K562 (cell line): ENCODE data around the gene PRDM2. TPM values are rescaled to one million over a fixed set of nuclear protein-coding genes. Genes with fewer than 3 reads are reported as not detected.
A peak's percentile ranks its signal among the peaks of the same experiment; 100 is the strongest.

Experiments
- ATF6 ChIP-seq: sonication (generic); formaldehyde crosslinking; IDR thresholded peaks from 2 replicates; pipeline ENCODE4 v1.4.0; 2020; ENCODE audit warnings: mild to moderate bottlenecking, missing genetic modification reagents
- ATF7 ChIP-seq: fragments of 450-650 bp; IDR thresholded peaks from 2 replicates; pipeline ENCODE4 v1.7.1; 2014; ENCODE audit warnings: mild to moderate bottlenecking, moderate library complexity
- BHLHE40 ChIP-seq: IDR thresholded peaks from 2 replicates; pipeline ENCODE4 v1.6.1; 2011; ENCODE audit warnings: low read length, improper control_type of control experiment
- CHD4 ChIP-seq: fragments of 200-600 bp; sonication (generic); IDR thresholded peaks from 3 replicates; pipeline ENCODE4 v1.6.1; 2012; ENCODE audit warnings: low read depth, mild to moderate bottlenecking, mixed read lengths, low read length, inconsistent platforms; ENCODE audit not compliant: insufficient read depth, insufficient replicate concordance, poor library complexity, severe bottlenecking
- CXXC5 ChIP-seq: fragments of 250-450 bp; sonication (Bioruptor Pico); IDR thresholded peaks from 2 replicates; pipeline ENCODE4 v1.8.0; 2022; ENCODE audit warnings: inconsistent platforms, mild to moderate bottlenecking, moderate library complexity
- E2F3 ChIP-seq: fragments of 250-450 bp; sonication (Bioruptor Pico); IDR thresholded peaks from 2 replicates; pipeline ENCODE4 v1.4.0; 2020; ENCODE audit warnings: mild to moderate bottlenecking
- GABPB2 ChIP-seq: fragments of 250-450 bp; sonication (Bioruptor Pico); conservative IDR thresholded peaks from 2 replicates; pipeline ENCODE4 v1.5.1; 2021; ENCODE audit warnings: mild to moderate bottlenecking
- GTF2F1 ChIP-seq: IDR thresholded peaks from 2 replicates; pipeline ENCODE4 v1.6.1; 2011; ENCODE audit warnings: low read depth, low read length, improper control_type of control experiment
- L3MBTL2 ChIP-seq: fragments of 450-650 bp; IDR thresholded peaks from 2 replicates; pipeline ENCODE4 v1.6.1; 2016; ENCODE audit warnings: mild to moderate bottlenecking, moderate library complexity
- MIER1 ChIP-seq: fragments of 450-650 bp; IDR thresholded peaks from 2 replicates; pipeline ENCODE4 v1.6.1; 2016; ENCODE audit warnings: antibody characterized with exemption, mild to moderate bottlenecking, low read depth
- MYC ChIP-seq, 2 experiments: fragments of 250-450 bp in 1 of 2; sonication (Bioruptor Pico) in 1 of 2; IDR thresholded peaks; 2 replicates each; pipeline versions ENCODE4 v1.5.1 to v1.6.1; 2012 to 2021; ENCODE audit warnings: low read depth in 2 of 2, borderline replicate concordance in 1 of 2, improper control_type of control experiment in 1 of 2, low read length in 1 of 2, mild to moderate bottlenecking in 1 of 2, moderate library complexity in 1 of 2
- NFRKB ChIP-seq: fragments of 450-650 bp; IDR thresholded peaks from 2 replicates; pipeline ENCODE4 v1.6.1; 2016; ENCODE audit warnings: low read depth
- POLR2AphosphoS2 ChIP-seq: IDR thresholded peaks from 2 replicates; pipeline ENCODE4 v1.6.1; 2012; ENCODE audit warnings: low read length, improper control_type of control experiment
- RBFOX2 ChIP-seq: fragments of 200-400 bp; formaldehyde crosslinking; IDR thresholded peaks from 2 replicates; pipeline ENCODE4 v1.6.1; 2017; ENCODE audit warnings: low read depth, mild to moderate bottlenecking, low read length, moderate library complexity
- SAFB ChIP-seq: fragments of 200-400 bp; formaldehyde crosslinking; IDR thresholded peaks from 2 replicates; pipeline ENCODE4 v1.6.1; 2017; ENCODE audit warnings: low read depth, low read length, borderline replicate concordance
- SAP30 ChIP-seq: fragments of 200-600 bp; sonication (generic); IDR thresholded peaks from 2 replicates; pipeline ENCODE4 v1.6.1; 2012; ENCODE audit warnings: borderline replicate concordance, low read depth, mild to moderate bottlenecking, moderate library complexity, low read length, control low read depth, inconsistent platforms; ENCODE audit not compliant: insufficient read depth, poor library complexity, severe bottlenecking
- SP1 ChIP-seq: sonication (generic); formaldehyde crosslinking; IDR thresholded peaks from 2 replicates; pipeline ENCODE4 v1.8.1; 2022; ENCODE audit warnings: mild to moderate bottlenecking, missing genetic modification reagents
- SRSF9 ChIP-seq: fragments of 200-400 bp; formaldehyde crosslinking; IDR thresholded peaks from 2 replicates; pipeline ENCODE4 v1.6.1; 2017; ENCODE audit warnings: low read depth, low read length, borderline replicate concordance
- STAG1 ChIP-seq: sonication (generic); formaldehyde crosslinking; IDR thresholded peaks from 2 replicates; pipeline ENCODE4 v1.5.0; 2020; ENCODE audit warnings: missing genetic modification reagents, borderline replicate concordance
- STAT5B ChIP-seq: fragments of 250-450 bp; sonication (Bioruptor Pico); IDR thresholded peaks from 2 replicates; pipeline ENCODE4 v1.8.0; 2021; ENCODE audit warnings: mild to moderate bottlenecking, inconsistent platforms
- ZNF224 ChIP-seq: sonication (generic); formaldehyde crosslinking; IDR thresholded peaks from 2 replicates; pipeline ENCODE4 v1.8.0; 2022; ENCODE audit warnings: mild to moderate bottlenecking, missing genetic modification reagents
- ZNF274 ChIP-seq: IDR thresholded peaks from 2 replicates; pipeline ENCODE4 v1.6.1; 2011; ENCODE audit warnings: low read depth, mild to moderate bottlenecking, low read length, moderate library complexity, borderline replicate concordance
- ZNF507 ChIP-seq: conservative IDR thresholded peaks from 2 replicates; pipeline ENCODE4 v1.6.1; 2017; ENCODE audit warnings: missing genetic modification characterization, missing compliant biosample characterization
- ZNF584 ChIP-seq: fragments of 200-800 bp; sonication (Bioruptor generic); IDR thresholded peaks from 2 replicates; pipeline ENCODE4 v1.6.1; 2016; ENCODE audit warnings: low read depth, mild to moderate bottlenecking, missing genetic modification characterization, missing compliant biosample characterization
- ZNF668 ChIP-seq: fragments of 250-450 bp; sonication (Bioruptor Pico); IDR thresholded peaks from 2 replicates; pipeline ENCODE4 v1.8.0; 2022; ENCODE audit warnings: mild to moderate bottlenecking, inconsistent platforms
- polyA plus RNA-seq, 8 experiments: library from polyadenylated mRNA; depleted of rRNA in 4 of 8; stranded (reverse) in 5 of 8; unstranded in 3 of 8; fragments of >200 nt; fragmentation: Nextera tagmentation in 2 of 8; fragmentation: Illumina TruSeq in 1 of 8; extraction: Ambion mirVana in 2 of 8; extraction: Trizol in 1 of 8; gene quantifications; 2 replicates each; pipeline versions ENCODE4 v1.2.1 to v1.2.3, GENCODE V29; 2011 to 2014; ENCODE audit warnings: inconsistent platforms in 1 of 8, missing spikeins in 1 of 8
- total RNA-seq, 7 experiments: library from RNA; depleted of rRNA in 6 of 7; stranded (reverse); fragments of >200 nt in 6 of 7; fragmentation: Illumina TruSeq in 2 of 7; extraction: Trizol in 2 of 7; gene quantifications; 2 replicates each; pipeline versions ENCODE4 v1.2.1 to v1.2.3, GENCODE V29; 2011 to 2021; ENCODE audit warnings: low replicate concordance in 1 of 7
- TF ChIP-seq, protein P1 (sequence below): sonication (generic); formaldehyde crosslinking; IDR thresholded peaks from 2 replicates; pipeline ENCODE4 v1.8.0; 2022; ENCODE audit warnings: missing genetic modification reagents, mild to moderate bottlenecking, moderate library complexity, borderline replicate concordance

Gene PRDM2
- total and polyA plus RNA-seq, 9 of the 15 experiments (the other 6 are each of a cell fraction or from before 2014, with no cell fraction given), result 5.4 to 27.6 (median 12.5) TPM

DNA sequence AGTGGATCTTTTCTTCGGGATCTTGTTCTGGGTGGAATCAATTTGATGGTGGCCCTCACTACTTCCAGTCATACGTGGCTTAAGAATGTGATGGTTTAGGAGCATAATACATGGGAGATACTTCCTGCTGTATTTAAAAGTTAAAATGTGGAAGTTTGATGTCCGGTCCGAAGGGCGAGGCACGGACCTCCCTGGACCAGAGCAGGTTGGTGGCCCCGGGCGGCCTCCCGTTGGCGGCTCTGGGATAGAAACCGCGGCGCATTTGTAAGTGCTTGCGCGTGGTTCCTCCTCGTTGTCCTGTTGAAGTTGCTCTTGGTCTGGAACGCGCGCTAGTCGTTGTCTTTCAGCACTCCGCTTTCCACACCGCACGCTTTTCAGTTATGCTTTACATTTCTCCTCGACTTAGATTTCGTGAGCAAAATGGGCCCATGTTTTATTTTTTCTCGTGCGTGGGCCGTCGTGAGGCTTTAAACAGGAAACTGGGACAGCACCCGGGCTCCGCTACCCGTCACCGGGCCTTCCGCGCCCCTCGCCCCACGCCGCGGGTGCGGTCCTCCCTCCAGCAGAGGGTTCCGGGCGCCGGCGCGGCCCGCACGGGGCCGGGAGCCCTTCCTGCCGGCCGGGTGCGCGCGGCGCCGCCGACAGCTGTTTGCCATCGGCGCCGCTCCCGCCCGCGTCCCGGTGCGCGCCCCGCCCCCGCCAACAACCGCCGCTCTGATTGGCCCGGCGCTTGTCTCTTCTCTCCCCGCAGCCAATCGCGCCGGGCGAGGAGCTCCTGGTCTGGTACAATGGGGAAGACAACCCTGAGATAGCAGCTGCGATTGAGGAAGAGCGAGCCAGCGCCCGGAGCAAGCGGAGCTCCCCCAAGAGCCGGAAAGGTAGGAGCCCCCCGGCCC, 48.9 kb downstream of the PRDM2 start (continued):
- TF ChIP-seq RBFOX2, result peak; percentile 81
- TF ChIP-seq ZNF584 (CRISPR knock-in tag), result no peak
- TF ChIP-seq BHLHE40, result peak; percentile 29; the same call in 1 of the 2 replicates
- TF ChIP-seq NFRKB, result peak; percentile 58; the same call in 1 of the 2 replicates
- peak; percentile 74; the same call in 1 of the 2 replicates for TF ChIP-seq ZNF668
- TF ChIP-seq E2F3 (CRISPR knock-in tag), result peak; percentile 7; the same call in 1 of the 2 replicates
- 0 out of 2 replicates have a peak, but pooled peaks have one; percentile 59 for TF ChIP-seq ATF7
- TF ChIP-seq SAFB, result peak; percentile 49; the same call in 1 of the 2 replicates
- TF ChIP-seq SP1 (CRISPR knock-in tag), result peak; percentile 54; the same call in 1 of the 2 replicates
- TF ChIP-seq MIER1, result no peak
- no peak for TF ChIP-seq CHD4
- no peak for TF ChIP-seq GTF2F1
- TF ChIP-seq SAP30, result peak; percentile 66
- TF ChIP-seq CXXC5, result peak; percentile 93
- TF ChIP-seq ATF6 (CRISPR knock-in tag), result 0 out of 2 replicates have a peak, but pooled peaks have one; percentile 59
- no peak for TF ChIP-seq POLR2AphosphoS2
- no peak for TF ChIP-seq GABPB2 (CRISPR knock-in tag)
- TF ChIP-seq MYC (IDR thresholded peaks at IDR 0.05; ENCODE audit: low read depth, low read length), result peak; percentile 61
- TF ChIP-seq MYC (CRISPR knock-in tag; IDR thresholded peaks at IDR 0.05; ENCODE audit: borderline replicate concordance, low read depth), result no peak
- TF ChIP-seq ZNF507, result no peak
- TF ChIP-seq L3MBTL2, result peak; percentile 92
- no peak for TF ChIP-seq ZNF224 (CRISPR knock-in tag)
- no peak for TF ChIP-seq STAT5B (CRISPR knock-in tag)
- TF ChIP-seq, protein P1, sequence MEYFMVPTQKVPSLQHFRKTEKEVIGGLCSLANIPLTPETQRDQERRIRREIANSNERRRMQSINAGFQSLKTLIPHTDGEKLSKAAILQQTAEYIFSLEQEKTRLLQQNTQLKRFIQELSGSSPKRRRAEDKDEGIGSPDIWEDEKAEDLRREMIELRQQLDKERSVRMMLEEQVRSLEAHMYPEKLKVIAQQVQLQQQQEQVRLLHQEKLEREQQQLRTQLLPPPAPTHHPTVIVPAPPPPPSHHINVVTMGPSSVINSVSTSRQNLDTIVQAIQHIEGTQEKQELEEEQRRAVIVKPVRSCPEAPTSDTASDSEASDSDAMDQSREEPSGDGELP, result peak; percentile 91
- TF ChIP-seq STAG1 (CRISPR knock-in tag), result no peak
- no peak for TF ChIP-seq ZNF274
- TF ChIP-seq SRSF9, result no peak
